Panc1 (cell line): ENCODE data around the gene OR2T8. TPM values are rescaled to one million over a fixed set of nuclear protein-coding genes. Genes with fewer than 3 reads are reported as not detected.
"Not testable (repeated sequence)": the region's sequence is repeated elsewhere in the genome, so short reads cannot be mapped to it uniquely, and the experiment has no call there.

Experiments
- ATAC-seq: fragments of 200-7000 bp; cut with Tn5 transposase; 2 replicates; pipeline ENCODE4 v1.9.1; 2020; ENCODE audit warnings: mild to moderate bottlenecking, moderate library complexity
- BruUV-seq: library from RNA; stranded (reverse); fragments of 400-500 nt; replicated peaks from 2 replicates; lab custom pipeline; 2021; lab: Mats Ljungman, UMichigan
- CTCF ChIA-PET: fragments of 300-600 bp; sonication (Branson Sonifier 250); formaldehyde crosslinking; loops from one replicate; lab custom pipeline; 2022; ENCODE audit warnings: antibody characterized with exemption; lab: Charles Lee
- POLR2A ChIA-PET: fragments of 300-600 bp; sonication (Branson Sonifier 250); formaldehyde crosslinking; loops from one replicate; lab custom pipeline; 2022; ENCODE audit warnings: antibody characterized with exemption; lab: Charles Lee
- DNase-seq: peaks from one replicate; pipeline ENCODE4 v3.0.0-alpha.2; 2010; ENCODE audit warnings: low read depth, low spot score
- H3K27ac ChIP-seq: 2 replicates; pipeline ENCODE4 v1.5.1; 2011; ENCODE audit warnings: mild to moderate bottlenecking, low read length, inconsistent platforms
- H3K27me3 ChIP-seq: fragments of 200-500 bp; sonication (Bioruptor generic); 2 replicates; pipeline ENCODE4 v1.6.0; 2014; ENCODE audit warnings: low read length, inconsistent platforms; ENCODE audit not compliant: control insufficient read depth, insufficient read depth
- H3K36me3 ChIP-seq: fragments of 200-500 bp; sonication (Bioruptor generic); 2 replicates; pipeline ENCODE4 v1.5.1; 2014; ENCODE audit warnings: inconsistent platforms, mild to moderate bottlenecking, low read length, moderate library complexity; ENCODE audit not compliant: control insufficient read depth, insufficient read depth
- H3K4me1 ChIP-seq: 2 replicates; pipeline ENCODE4 v1.5.1; 2011; ENCODE audit warnings: inconsistent platforms, mild to moderate bottlenecking, low read length, moderate library complexity; ENCODE audit not compliant: control insufficient read depth, insufficient read depth
- H3K4me3 ChIP-seq, 2 experiments: 2 replicates each; pipeline ENCODE4 v1.5.1; 2011 to 2012; ENCODE audit warnings: low read depth in 2 of 2, low read length in 2 of 2, mild to moderate bottlenecking in 2 of 2, inconsistent platforms in 1 of 2, moderate library complexity in 1 of 2
- H3K9me3 ChIP-seq: fragments of 200-500 bp; sonication (Bioruptor generic); 2 replicates; pipeline ENCODE4 v1.5.1; 2014; ENCODE audit warnings: low read depth, mild to moderate bottlenecking, inconsistent platforms, low read length, moderate library complexity; ENCODE audit not compliant: control insufficient read depth, insufficient read depth
- POLR2AphosphoS5 ChIP-seq: IDR thresholded peaks from 2 replicates; pipeline ENCODE4 v1.6.1; 2012; ENCODE audit warnings: mild to moderate bottlenecking, low read depth, low read length, moderate library complexity
- SIN3A ChIP-seq: IDR thresholded peaks from 2 replicates; pipeline ENCODE4 v1.6.1; 2012; ENCODE audit warnings: low read depth, mild to moderate bottlenecking, low read length, moderate library complexity, borderline replicate concordance; ENCODE audit not compliant: insufficient read depth
- TCF7L2 ChIP-seq: IDR thresholded peaks from 2 replicates; pipeline ENCODE4 v1.6.1; 2011; ENCODE audit warnings: mild to moderate bottlenecking, low read depth, low read length, inconsistent platforms
- in situ Hi-C: cut with HindIII; loops from 2 replicates; pipeline ENCODE4 v1.10.0; 2016; ENCODE audit warnings: low sequenced_read_pairs, low pct_unique_long_range_greater_than_20kb
- intact Hi-C: fragments of 100-400 bp; cut with micrococcal nuclease; formaldehyde crosslinking; loops from one replicate; pipeline ENCODE4 v1.10.0; 2022; ENCODE audit not compliant: unreplicated experiment
- total RNA-seq: library from RNA; stranded (reverse); gene quantifications from one replicate; pipeline ENCODE4 v1.2.1, GENCODE V29; 2021; ENCODE audit not compliant: unreplicated experiment
- TF ChIP-seq, protein P1 (sequence below), 2 experiments: IDR thresholded peaks; 2 replicates each; pipeline ENCODE4 v1.6.1; 2011 to 2012; ENCODE audit warnings: low read depth in 2 of 2, control low read depth in 1 of 2, low read length in 1 of 2, mild to moderate bottlenecking in 1 of 2, moderate library complexity in 1 of 2; ENCODE audit not compliant: insufficient read depth in 1 of 2
- TF ChIP-seq, protein P2 (sequence below): fragments of 450-650 bp; IDR thresholded peaks from 2 replicates; pipeline ENCODE4 v1.5.1; 2017; ENCODE audit warnings: mild to moderate bottlenecking

Gene OR2T8
- total RNA-seq, 1 experiment from 2014 or later: not detected

GRCh38 chr1:247936415-247936814 lies 16.4 kb downstream of the OR2T8 start:
- no TSS peak for BruUV-seq
- ChIA-PET POLR2A (no interaction called here), CTCF (no interaction called here)
- in situ Hi-C loops: no loop called here
- ATAC-seq (no peak), DNase-seq (no peak)
- H3K4me3 ChIP-seq: no peak overlapping the region
- intact Hi-C loops: no loop called here
- 0 out of 2 replicates have a peak, but pooled peaks cover 3% of the 10 kb centered on the region for H3K9me3 ChIP-seq
- no peaks in the 10 kb centered on the region for H3K27me3 ChIP-seq
- H3K36me3 ChIP-seq: no peaks in the 10 kb centered on the region
- H3K4me1 ChIP-seq: no peaks in the 10 kb centered on the region
- TF ChIP-seq POLR2AphosphoS5 (no peak), SIN3A (no peak), TCF7L2 (no peak)
- TF ChIP-seq, protein P1, sequence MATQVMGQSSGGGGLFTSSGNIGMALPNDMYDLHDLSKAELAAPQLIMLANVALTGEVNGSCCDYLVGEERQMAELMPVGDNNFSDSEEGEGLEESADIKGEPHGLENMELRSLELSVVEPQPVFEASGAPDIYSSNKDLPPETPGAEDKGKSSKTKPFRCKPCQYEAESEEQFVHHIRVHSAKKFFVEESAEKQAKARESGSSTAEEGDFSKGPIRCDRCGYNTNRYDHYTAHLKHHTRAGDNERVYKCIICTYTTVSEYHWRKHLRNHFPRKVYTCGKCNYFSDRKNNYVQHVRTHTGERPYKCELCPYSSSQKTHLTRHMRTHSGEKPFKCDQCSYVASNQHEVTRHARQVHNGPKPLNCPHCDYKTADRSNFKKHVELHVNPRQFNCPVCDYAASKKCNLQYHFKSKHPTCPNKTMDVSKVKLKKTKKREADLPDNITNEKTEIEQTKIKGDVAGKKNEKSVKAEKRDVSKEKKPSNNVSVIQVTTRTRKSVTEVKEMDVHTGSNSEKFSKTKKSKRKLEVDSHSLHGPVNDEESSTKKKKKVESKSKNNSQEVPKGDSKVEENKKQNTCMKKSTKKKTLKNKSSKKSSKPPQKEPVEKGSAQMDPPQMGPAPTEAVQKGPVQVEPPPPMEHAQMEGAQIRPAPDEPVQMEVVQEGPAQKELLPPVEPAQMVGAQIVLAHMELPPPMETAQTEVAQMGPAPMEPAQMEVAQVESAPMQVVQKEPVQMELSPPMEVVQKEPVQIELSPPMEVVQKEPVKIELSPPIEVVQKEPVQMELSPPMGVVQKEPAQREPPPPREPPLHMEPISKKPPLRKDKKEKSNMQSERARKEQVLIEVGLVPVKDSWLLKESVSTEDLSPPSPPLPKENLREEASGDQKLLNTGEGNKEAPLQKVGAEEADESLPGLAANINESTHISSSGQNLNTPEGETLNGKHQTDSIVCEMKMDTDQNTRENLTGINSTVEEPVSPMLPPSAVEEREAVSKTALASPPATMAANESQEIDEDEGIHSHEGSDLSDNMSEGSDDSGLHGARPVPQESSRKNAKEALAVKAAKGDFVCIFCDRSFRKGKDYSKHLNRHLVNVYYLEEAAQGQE (IDR thresholded peaks at IDR 0.05; ENCODE audit: insufficient read depth in 1 of 2, low read depth in 2 of 2, low read length in 1 of 2): no peak
- TF ChIP-seq, protein P2, sequence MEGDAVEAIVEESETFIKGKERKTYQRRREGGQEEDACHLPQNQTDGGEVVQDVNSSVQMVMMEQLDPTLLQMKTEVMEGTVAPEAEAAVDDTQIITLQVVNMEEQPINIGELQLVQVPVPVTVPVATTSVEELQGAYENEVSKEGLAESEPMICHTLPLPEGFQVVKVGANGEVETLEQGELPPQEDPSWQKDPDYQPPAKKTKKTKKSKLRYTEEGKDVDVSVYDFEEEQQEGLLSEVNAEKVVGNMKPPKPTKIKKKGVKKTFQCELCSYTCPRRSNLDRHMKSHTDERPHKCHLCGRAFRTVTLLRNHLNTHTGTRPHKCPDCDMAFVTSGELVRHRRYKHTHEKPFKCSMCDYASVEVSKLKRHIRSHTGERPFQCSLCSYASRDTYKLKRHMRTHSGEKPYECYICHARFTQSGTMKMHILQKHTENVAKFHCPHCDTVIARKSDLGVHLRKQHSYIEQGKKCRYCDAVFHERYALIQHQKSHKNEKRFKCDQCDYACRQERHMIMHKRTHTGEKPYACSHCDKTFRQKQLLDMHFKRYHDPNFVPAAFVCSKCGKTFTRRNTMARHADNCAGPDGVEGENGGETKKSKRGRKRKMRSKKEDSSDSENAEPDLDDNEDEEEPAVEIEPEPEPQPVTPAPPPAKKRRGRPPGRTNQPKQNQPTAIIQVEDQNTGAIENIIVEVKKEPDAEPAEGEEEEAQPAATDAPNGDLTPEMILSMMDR: no peak
- no peak overlapping the region for H3K27ac ChIP-seq

GRCh38 chr1:247936965-247937734 lies 17.1 kb downstream of the OR2T8 start:
- CTCF ChIA-PET: not testable (repeated sequence)

More at GRCh38 chr1:247936965-247937734, 17.1 kb downstream of the OR2T8 start:
- H3K9me3 ChIP-seq, H3K27ac ChIP-seq, POLR2A ChIA-PET, H3K4me1 ChIP-seq, H3K36me3 ChIP-seq, intact Hi-C loops, in situ Hi-C loops, BruUV-seq, H3K27me3 ChIP-seq: not testable (repeated sequence)
- ATAC-seq: 0 out of 2 replicates have a peak, but pooled peaks have one; percentile 30
- peak; percentile 7 for DNase-seq
- peak overlapping the region in 1 of 2 experiments; percentile 13; a peak in 1 of 4 replicates for H3K4me3 ChIP-seq
- TF ChIP-seq, protein P2: peak; percentile 70
